ENCODE data around the gene RGS18.
"Not testable (repeated sequence)": the region's sequence is repeated elsewhere in the genome, so short reads cannot be mapped to it uniquely, and the experiment has no call there.

Gene RGS18, protein sequence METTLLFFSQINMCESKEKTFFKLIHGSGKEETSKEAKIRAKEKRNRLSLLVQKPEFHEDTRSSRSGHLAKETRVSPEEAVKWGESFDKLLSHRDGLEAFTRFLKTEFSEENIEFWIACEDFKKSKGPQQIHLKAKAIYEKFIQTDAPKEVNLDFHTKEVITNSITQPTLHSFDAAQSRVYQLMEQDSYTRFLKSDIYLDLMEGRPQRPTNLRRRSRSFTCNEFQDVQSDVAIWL

DNA sequence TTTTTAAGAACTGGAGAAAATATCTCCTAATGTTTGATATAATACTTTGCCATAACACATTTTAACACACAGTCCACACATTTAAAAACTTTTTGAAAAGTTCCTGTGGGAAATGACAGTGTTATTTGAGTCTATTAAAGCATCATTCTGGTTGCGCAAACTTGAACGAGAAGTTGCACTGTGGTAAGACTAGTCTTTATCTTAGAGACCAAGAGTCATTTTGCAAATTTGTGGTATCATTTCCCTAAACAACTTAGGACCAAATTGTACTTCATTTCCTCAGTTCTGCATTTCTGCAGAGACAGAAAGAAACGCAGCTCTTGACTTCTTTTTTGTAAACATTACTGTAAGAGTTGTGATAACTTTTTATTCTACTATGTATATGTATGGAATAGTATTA lies at the start of gene RGS18:
TSS of gene RGS18 (plus strand) at position 282 of the 400 bp plus-strand sequence. CDS start 176 bp downstream, outside the sequence.
- peak; percentile 45 for DNase-seq (ENCODE audit: low read depth)

DNA sequence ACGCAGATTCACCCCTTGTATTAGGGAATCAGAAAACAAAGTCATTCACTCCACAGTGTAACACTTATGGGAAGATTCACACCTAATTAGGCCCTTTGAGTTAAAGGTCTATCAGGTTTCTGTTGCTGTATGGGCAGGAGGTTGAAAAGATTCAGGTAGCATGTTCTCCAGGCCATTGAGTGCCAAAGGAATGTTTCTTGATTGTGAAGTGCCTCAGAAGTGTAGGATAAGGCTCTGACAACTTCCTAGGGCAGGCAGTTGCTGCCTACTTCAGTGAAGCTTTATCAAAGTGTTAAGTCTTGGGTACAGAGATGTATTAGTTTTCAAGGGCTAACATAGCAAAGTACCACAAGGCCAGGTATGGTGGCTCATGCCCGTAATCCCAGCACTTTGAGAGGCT lies 48.7 kb upstream of the RGS18 start:
- no peak for DNase-seq (ENCODE audit: low read depth)

DNA sequence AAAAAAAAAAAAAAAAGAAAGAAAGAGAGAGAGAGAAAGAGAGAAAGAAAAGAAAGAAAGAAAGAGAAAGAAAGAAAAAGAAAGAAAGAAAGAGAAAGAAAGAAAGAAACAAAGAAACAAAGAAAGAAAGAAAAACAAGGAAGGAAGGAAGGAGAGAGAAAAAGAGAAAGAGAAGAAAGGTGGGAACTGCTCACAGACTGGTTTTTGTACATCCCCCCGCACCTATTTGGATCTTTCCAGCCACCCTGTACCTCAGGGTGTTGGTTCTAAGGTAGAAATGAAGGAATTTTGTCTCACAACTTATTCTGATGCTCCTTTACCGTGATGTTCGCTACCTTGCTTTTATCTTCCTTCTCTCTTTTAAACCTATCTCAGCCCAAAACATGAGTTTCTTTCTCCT lies 43.3 kb upstream of the RGS18 start:
- DNase-seq (ENCODE audit: low read depth) = no peak

DNA sequence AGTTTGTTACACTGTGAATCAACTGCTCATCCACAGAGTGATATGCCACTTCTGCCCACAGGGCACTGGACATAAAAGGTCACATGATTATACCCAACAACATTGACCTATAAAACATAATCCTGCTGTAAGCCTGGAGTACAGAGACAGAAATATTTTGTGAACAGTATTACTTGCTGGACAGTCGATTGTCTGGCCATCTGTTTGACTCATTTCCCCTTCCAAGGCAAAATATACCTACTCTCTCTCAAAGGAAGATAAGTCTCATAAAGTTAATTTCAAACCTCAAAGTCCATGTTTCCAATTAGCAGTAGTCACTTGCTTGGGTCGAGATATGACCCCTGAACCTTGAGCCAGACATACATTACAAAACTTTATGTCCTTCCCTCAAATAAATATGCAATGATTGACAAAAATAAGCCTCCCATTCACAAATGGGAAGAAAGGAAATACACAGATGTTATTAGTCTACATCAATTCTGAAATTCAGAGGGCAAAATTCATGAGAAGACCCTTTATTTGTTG lies 39.3 kb upstream of the RGS18 start:
- no peak for DNase-seq (ENCODE audit: low read depth)

DNA sequence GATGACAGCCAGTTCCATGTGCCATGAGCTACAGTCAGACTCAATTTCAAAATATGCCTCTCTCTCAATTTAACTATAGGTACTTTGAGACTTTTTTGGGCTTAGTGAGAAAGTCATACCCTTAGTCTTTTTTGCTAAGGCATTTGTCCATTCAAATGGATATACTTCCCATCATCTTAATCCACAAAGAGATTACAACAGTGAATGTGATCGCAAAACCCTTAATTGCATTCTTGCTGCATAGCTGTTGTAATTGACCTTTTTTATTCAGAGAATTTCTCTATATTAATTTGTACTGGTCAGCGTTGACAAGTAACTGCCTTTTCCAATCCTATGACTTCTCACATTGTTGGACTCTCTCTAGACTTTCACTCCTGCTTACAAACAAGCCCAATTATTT lies 38.6 kb upstream of the RGS18 start:
- no peak for DNase-seq (ENCODE audit: low read depth)

DNA sequence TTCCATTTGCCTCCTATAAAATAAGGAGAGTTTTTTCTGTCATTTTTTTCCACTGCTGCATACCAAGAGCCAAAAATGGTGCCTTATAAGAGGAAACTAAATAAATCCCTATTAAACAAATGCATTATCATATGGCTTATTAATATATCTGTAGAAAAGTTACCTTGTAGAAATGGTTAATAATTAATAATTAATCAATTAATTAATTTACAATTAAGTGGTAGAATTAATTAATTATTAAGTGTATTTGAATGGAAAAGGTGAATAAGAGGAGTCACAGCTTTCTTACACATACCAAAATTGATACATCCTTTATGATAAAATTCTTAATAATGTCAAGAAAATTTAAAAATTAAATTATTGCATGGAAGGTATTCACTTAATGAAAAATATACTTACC lies 35.6 kb upstream of the RGS18 start:
- no peak for DNase-seq (ENCODE audit: low read depth)

DNA sequence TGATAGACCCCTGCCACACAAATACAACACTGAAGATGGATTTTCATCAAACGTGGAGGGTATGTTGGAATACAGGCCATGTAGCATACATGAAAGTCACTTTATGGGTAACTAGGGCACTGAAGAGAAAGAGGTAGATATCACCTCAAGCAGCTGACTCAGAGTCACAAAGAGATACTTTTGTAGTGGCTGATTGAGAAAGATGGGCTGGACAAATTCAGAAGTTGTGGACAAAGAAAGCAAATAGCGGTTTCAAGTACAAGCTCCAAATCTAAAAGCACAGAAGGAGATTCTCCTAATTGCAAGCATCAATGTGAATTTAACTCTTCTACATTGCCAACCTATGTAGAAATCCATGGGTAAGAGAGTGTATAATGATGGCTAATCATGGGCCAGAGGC lies 35.0 kb upstream of the RGS18 start:
- DNase-seq (ENCODE audit: low read depth) = no peak

DNA sequence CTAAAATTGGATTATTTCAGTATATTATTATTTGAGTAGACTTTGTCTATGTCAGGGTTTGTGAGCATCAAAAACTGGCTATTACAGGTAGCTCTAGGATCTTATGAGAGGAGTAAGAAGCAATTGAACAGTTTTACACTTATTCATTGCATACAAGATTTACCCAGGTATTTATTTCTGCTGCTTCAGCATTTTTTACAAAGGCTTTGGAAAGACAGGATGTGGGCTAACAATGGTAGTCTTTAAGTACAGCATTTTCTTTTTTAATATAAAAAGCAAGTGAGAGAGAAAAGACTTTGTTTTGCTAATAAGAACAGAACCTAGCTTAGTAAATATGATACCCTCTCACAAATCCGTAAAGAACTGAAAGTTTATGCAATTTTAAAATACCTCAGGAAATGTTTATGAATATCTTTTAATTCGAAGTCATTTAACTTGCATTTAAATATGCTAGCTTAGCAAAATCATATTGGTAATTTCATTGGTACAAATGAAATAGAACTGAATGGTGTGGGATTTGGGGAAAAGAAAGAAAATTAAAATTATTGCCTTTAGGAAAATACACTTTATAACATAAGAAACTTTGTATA lies 32.1 kb upstream of the RGS18 start:
- DNase-seq (ENCODE audit: low read depth) = no peak

DNA sequence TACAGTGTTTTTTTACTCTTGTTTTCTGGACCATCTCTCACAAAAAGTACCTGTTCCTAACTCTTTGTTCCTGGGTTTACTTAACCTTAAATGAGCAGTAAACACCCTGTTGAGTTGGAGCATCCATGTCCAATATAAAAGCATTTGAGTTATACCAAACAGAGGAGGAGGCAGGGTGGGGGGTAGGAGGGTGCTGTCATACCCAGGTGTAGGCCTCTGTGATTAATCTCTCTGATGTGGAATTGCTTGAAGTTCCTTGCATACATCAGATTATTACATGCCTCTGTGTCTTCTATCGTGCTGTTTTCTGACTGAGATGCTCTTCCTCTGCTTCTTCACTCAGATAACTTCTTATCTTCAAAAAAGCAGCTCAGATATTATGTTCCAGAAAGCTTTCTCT lies 28.1 kb upstream of the RGS18 start:
- no peak for DNase-seq (ENCODE audit: low read depth)

DNA sequence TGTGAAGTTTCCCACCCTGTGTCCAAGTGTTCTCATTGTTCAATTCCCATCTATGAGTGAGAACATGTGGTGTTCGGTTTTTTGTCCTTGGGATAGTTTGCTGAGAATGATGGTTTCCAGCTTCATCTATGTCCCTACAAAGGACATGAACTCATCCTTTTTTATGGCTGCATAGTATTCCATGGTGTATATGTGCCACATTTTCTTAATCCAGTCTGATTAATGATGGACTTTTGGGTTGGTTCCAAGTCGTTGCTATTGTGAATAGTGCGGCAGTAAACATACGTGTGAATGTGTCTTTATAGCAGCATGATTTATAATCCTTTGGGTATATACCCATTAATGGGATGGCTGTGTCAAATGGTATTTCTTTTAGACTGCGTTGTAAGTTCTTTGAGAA lies 27.4 kb upstream of the RGS18 start:
- not testable (repeated sequence) for DNase-seq (ENCODE audit: low read depth)

DNA sequence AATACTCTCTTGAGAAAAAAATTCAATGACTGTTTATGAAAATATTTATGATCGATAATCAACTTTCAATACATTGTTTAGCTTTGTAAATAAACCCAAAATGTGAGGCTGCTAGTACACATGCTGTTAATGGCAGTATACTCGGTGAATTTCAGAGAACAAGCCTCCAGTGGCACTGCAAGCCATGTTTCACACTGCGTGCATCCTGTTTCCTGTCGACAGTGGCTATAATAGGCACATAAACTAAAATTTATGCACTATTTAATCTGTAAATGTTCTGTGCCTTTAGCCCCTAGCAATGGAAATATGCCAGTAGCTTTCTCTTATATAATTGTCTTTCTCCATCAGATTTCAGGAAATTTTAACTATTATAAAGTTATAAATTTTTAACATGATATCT lies 26.3 kb upstream of the RGS18 start:
- DNase-seq (ENCODE audit: low read depth) = no peak

DNA sequence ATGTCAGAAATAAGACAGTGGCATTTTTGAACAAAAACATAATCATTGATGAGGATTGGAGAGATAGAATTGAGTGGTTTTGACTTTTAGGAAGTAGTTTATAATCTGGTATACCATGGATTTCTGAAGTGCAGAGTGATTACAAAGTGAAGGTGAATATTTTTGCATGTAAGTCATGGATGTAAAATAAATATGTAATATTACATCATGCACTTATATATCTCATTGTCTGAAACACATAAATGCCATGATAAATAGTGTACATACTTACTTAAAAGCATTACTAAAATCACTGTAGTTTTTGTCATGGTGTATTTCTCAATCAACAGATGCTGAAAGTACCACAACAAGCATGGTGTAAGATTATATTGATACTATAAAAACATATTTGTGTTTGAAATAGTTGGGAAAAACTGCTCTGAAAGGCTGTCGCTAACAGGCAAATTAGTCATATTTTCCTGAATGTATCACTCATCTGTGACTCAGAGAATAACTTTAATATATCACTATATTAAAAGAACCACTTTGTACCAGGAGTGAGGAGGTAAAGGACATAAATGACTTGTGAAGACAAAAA lies 24.8 kb upstream of the RGS18 start:
- DNase-seq (ENCODE audit: low read depth) = no peak

DNA sequence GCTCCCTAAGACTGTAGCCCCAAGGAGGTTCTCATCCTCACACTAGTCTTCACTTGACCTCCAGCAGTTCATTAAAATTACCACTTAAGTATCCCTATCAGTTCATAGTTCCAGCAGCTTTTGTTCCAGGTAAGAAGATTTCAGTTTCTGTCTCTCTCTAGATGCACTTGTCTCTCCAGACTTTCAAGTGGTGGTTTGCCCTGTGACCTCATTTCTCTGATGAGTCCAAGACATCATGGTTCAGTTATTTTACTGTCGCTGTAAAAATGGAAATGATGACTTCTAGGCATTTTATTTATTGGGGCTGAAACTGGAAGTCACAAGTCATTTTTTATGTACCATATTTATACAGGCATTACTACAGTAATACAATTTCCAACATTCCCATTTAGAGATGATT lies 17.9 kb upstream of the RGS18 start:
- no peak for DNase-seq (ENCODE audit: low read depth)

DNA sequence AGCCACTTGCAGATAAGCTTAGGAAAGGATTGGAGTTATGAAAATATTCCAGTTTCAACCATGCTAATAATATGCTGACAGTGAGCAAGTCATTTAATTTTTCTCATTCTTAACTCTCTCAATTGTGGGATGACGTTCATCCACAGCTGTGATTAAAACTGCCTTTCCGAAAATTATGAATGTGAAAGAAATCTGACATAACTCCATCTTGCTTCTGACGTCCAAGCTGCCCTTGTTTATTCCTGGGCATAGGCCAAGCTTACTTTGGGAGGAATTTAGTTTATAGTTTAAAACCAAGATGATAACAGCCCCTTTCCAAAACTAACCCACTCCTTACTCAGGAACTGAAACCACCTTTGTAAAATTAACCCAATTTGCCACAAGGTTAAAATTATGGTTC lies 11.0 kb upstream of the RGS18 start:
- DNase-seq (ENCODE audit: low read depth) = no peak

DNA sequence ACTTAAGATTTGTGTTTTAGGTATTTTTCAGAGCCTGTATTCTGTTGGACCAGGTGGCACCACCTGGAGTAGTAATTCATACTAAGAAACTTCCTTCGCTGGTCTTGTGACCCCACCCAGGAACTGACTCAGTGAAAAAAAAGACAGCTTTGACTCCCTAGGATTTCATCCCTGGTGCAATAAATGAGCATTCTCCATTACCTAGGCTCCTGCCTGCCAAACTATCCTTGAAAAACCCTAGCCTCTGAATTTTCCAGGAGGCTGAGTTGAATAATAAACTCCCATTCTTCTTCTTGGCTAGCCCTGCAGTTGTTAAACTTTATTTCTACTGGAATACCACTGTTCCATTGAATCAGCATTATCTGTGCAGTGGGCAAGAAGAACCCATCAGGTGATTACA lies 10.6 kb upstream of the RGS18 start:
- DNase-seq (ENCODE audit: low read depth) = no peak

DNA sequence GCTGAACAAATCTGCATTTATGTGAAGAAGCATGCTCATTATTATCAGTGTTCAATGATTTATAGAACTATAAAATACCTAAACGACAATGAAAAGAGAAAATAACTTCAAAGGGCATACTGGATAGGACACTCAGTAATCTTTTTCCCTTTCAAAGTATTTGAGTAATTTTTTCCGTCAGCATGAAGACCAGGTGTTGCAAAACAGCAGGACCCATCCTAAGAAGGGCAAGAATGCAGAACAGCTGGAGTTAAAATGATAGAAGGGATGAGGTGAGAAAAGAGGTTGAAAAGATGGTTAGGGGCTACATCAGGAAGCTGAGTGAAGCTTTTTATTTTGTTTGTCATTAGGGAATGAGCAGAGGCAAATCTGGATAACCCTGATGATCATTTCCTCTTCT lies 7.1 kb upstream of the RGS18 start:
- DNase-seq (ENCODE audit: low read depth) = no peak

DNA sequence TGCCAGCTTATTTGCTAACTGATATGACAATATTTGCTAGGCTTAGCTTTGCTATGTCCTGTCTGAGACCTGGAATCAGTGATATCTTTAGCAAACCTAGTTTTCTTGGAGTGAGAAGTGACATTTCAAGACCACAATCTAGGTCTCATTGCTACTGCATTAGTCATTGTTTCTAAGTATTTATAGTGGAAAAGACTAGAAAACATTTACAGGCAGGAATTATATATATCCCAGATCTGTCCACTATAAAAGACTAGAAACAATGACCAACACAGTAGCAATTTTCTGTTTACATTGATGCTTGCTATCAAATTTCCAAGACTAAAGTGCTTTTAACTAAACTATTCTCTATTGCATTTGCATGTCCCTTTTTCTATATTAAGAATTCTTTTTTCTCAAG lies 5.0 kb upstream of the RGS18 start:
- DNase-seq (ENCODE audit: low read depth) = no peak

DNA sequence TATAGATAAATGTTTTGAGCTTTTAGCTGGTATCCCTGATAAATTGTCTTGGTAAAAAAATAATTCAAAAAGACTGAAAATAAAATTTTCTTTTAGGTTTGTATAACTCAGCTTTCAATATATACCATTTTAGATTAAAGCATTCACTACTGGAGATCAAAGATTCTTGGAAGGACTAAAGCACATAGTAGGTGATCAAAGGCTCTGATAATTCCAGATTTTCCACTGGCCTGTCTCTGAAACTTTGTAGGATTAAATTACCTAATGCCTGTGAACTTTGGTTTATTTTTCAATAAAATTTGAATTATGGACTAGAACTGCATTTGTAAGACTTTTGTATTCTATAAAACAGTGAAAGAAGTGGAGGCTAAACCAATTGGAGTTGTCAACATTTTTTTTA lies 1.2 kb upstream of the RGS18 start:
- no peak for DNase-seq (ENCODE audit: low read depth)

DNA sequence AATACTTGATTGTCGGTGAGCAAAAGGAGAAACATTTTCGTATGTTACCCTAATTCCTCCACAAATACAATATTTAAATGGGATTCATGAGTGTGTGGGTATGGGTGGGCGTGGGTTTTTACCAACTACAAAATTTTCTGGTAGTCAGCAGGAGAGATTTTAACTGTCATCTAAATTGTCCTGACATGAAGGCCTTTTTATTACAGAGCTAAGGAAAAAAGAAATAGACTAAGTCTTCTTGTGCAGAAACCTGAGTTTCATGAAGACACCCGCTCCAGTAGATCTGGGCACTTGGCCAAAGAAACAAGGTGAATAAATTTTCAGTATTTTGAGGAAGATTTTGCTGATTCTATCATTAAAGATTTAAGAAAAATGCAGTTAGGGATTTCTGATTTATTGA lies 752 bp downstream of the RGS18 start:
- no peak for DNase-seq (ENCODE audit: low read depth)

DNA sequence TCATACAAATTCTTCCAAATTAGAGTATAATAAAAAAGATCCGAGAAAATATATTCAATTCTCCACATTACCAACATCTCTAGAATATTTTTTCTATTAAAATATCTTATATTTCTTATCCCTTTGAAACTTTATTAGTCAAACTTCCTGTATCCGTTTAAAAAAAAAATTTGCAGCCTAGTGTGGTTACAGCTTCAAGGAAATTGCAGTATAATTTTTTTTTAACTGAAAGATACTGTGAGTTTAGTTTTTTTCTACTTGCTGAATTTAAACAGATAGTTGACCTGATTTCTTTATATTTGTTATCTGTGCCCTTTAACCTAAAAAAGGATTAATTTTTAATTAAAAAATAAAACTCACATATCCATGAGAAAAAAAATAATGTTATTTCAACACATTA lies 1.5 kb downstream of the RGS18 start:
- DNase-seq (ENCODE audit: low read depth) = no peak

DNA sequence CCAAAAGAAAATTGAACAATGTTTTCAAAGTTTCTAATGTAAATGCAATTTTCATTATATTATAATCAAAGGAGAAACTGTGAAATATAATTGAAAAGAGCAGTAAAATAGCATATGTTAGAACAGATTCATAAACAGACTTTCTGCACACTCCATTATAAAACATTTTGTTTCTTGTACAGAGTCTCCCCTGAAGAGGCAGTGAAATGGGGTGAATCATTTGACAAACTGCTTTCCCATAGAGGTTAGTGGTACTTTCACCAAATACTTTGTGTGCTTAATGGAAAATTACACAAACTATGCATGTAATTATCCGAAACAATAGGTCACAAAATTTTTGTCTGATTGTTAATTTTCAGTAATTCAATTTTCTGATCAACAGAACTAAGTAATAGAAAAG lies 1.9 kb downstream of the RGS18 start:
- DNase-seq (ENCODE audit: low read depth) = no peak

DNA sequence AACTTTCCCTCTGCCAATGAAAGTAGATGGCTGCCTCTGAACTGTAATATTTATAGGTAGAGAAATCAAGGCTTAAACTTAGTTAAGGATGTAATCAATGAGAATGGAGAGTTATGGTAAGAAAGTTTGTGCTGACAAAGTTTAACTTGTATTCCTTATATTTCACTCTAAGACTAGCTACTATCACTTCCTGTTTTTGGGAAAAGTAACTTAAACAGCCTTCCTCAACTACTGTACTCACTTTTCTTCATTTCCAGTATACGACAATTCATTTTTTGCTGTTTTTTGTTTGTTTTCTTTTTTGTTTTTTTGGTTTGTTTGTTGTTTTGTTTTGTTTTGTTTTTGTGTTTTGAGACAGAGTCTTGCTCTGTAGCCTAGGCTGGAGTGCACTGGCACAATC lies 3.7 kb downstream of the RGS18 start:
- no peak for DNase-seq (ENCODE audit: low read depth)

DNA sequence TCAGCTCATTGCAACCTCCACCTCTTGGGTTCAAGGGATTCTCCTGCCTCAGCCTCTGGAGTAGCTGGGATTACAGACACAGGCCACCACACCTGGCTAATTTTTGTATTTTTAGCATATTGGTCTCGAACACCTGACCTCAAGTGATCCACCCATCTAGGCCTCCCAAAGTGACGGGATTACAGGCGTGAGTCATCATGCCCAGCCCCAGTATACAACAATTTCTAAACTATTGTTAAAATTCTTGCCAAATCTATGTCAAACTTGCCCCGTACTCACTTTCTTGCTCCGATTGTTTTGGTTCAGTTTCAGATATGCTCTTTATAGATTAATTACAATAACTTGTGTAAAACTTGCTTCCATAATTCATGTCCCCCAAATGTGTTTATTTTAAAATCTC lies 4.1 kb downstream of the RGS18 start:
- DNase-seq (ENCODE audit: low read depth) = no peak

DNA sequence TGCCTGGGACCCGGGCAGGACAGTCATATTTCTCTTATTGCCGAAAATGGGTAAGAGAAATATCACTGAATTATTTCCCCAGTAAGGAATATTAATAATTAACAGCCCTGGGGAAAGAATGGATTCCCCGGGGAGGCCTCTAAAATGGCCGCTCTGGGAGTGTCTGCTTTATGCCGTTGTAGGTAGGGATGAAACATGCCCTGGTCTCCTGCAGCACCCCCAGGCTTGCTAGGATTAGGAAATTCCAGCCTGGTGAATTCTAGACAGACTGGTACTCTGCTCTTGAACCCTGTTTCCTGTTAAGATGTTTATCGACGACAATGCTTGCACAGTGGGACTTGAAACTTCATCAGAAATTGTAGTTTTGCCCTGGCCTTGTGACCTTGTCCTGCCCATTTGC lies 6.7 kb downstream of the RGS18 start:
- DNase-seq (ENCODE audit: low read depth) = not testable (repeated sequence)
